GM21619 (cell line): ENCODE data around the gene COX6A1.
A peak's percentile ranks its signal among the peaks of the same experiment; 100 is the strongest.
"Not testable (repeated sequence)": the region's sequence is repeated elsewhere in the genome, so short reads cannot be mapped to it uniquely, and the experiment has no call there.

Experiments
- ATAC-seq: cut with Tn5 transposase; IDR thresholded peaks from one replicate; pipeline ENCODE4 v1.9.1; 2021; ENCODE audit not compliant: unreplicated experiment

The COX6A1 gene

GRCh38 chr12:120466560-120467315, 28.8 kb downstream of the COX6A1 start:
- ATAC-seq = no peak

- ATAC-seq = no peak
Observed at GRCh38 chr12:120467439-120467838, 29.5 kb downstream of the COX6A1 start.

GRCh38 chr12:120468325-120468820, 30.5 kb downstream of the COX6A1 start:
- ATAC-seq = no peak

- ATAC-seq = peak; percentile 21
Observed at GRCh38 chr12:120468821-120469449, 31.0 kb downstream of the COX6A1 start.

GRCh38 chr12:120469450-120470149, 31.7 kb downstream of the COX6A1 start, which contains the start of gene SRSF9:
SRSF9 (minus strand) TSS chr12:120469748; CDS start chr12:120469609, 139 bp downstream.
- ATAC-seq = peak; percentile 84

GRCh38 chr12:120470150-120470784, 32.4 kb downstream of the COX6A1 start:
- peak; percentile 22 for ATAC-seq

GRCh38 chr12:120472521-120472920, 34.6 kb downstream of the COX6A1 start:
- no peak for ATAC-seq

- ATAC-seq = no peak
Observed at GRCh38 chr12:120473807-120474615, 36.1 kb downstream of the COX6A1 start.

GRCh38 chr12:120474616-120474960, 36.7 kb downstream of the COX6A1 start:
- no peak for ATAC-seq

GRCh38 chr12:120475643-120476042, 37.7 kb downstream of the COX6A1 start:
- no peak for ATAC-seq

GRCh38 chr12:120479458-120479857, 41.5 kb downstream of the COX6A1 start:
- no peak for ATAC-seq

GRCh38 chr12:120480211-120480610, 42.3 kb downstream of the COX6A1 start:
- ATAC-seq = no peak

GRCh38 chr12:120481022-120481767, 43.3 kb downstream of the COX6A1 start:
- no peak for ATAC-seq

GRCh38 chr12:120483621-120484020, 45.7 kb downstream of the COX6A1 start:
- ATAC-seq = no peak

GRCh38 chr12:120485961-120486881, 48.3 kb downstream of the COX6A1 start:
- ATAC-seq = no peak

GRCh38 chr12:120487552-120487951, 49.6 kb downstream of the COX6A1 start:
- not testable (repeated sequence) for ATAC-seq

GRCh38 chr12:120488057-120488640, 50.2 kb downstream of the COX6A1 start:
- ATAC-seq = no peak

- no peak for ATAC-seq
Observed at GRCh38 chr12:120489018-120489417, 51.1 kb downstream of the COX6A1 start.
